NCI-H526 (cell line): ENCODE data around the gene RNGTT.
"Not testable (repeated sequence)": the region's sequence is repeated elsewhere in the genome, so short reads cannot be mapped to it uniquely, and the experiment has no call there.

ENCODE experiments used
- DNase-seq, 2 experiments: peaks; one replicate each; lab custom pipeline; 2025; lab: John Stamatoyannopoulos, UW

RNGTT gene

DNA sequence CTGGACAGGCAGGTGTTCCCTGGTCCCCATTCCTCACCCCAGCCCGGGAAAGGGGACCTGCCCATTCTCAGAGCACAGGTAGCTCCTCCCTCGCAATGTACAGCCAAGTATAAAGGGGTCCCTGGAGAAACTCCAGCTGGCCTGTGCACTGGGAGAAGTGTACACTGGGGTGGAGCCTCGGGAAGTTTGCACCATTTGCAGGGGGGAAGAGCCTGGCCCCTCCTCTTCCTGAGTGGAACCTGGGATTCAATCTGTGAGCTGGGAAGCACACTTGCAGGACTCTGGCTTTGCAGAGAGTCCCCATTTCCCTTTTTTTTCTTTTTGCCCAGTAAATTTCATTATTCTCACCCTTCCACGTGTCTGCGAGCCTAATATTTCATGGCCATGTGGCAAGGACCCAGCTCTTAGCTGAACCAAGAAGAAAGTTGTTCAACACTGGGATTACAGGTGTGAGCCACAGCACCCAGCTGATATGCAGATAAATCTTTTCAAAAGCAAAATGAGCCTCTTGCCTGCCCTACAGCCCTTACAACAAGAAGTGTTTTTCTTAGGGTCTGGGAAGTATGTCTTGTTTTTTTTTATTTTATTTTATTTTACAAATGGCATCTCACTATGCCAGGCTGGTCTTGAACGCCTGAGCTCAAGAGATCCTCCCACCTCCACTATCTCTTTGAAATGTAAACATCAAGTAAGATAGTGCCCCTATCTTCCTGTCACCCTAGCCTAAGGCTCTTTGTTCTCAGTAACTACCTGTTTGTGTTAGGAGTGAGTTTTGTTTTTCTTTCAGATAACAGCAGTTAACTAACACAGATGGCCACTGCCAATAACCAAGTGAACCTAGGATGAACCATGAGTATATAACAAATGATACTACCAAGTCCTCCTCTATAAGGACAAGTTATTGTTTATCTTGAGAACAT lies 9.3 kb upstream of the RNGTT start:
- no peak for DNase-seq

DNA sequence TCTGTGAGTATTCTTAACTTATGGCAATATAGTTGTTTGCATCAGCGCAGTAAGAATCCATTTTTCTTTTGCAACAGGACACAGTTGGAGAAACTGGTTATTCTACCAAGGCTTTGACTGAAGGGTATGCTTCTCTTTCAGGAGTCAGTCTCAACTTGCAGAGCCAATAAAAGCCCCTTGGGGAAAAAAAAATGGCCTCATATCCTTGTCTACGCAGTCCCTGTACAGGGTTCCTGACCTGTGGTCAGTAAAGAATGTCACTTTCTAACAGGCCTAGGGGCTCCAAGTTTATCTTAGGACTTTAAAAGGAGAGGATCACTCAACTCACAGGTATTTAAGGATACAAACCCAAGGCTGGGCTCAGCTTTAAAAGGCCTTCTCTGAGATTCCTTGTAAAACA lies 6.9 kb upstream of the RNGTT start:
- DNase-seq = no peak

DNA sequence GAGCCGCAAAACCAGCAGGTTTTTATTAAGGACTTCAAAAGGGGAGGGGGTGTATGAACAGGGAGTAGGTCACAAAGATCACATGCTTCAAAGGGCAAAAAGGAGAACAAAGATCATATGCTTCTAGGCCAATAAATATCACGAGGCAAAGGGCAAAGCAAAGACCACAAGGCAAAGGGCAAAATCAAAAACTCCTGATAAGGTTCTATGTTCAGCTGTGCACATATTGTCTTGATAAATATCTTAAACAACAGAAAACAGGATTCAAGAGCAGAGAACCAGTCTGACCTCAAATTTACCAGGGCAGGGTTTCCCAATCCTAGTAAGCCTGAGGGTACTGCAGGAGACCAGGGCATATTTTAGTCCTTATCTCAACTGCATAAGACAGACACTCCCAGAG lies 5.8 kb upstream of the RNGTT start:
- DNase-seq = not testable (repeated sequence)

DNA sequence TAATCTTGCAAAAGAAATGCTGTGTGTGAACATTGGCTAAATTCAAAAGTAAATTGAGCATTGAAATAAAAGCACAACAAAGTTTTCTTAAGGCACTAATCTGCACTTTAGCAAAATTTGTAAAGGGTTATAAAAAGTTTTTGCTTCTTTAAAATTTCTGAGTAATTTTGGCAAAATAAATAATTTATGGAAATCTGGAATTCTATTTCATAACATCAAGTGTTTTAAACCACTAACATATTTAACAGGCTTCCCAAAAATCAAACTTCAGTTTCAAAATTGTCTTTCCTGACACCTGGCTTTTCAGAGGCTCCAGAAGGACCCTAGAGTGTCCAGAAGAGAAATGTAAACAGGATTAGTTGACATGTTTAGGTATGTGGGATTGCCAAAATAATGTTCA lies 4.5 kb upstream of the RNGTT start:
- no peak for DNase-seq

DNA sequence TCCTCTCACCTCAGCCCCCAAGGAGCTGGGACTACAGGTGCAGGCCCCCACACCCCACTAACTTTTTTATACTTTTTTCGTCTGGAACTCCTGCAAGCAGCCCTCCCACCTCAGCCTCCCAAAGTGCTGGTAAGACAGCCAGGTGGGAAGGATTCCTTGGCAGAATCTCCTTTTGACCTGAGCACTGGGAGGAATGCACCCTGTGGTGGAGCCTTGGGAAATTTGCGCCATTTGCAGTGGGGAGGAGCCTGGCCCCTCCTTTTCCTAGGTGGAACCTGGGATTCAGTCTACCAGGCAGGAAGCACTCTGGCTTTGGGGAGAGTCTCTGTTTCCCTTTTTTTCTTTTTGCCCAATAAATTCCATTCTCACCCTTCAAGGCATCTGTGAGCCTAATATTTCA lies 2.3 kb upstream of the RNGTT start:
- no peak for DNase-seq

DNA sequence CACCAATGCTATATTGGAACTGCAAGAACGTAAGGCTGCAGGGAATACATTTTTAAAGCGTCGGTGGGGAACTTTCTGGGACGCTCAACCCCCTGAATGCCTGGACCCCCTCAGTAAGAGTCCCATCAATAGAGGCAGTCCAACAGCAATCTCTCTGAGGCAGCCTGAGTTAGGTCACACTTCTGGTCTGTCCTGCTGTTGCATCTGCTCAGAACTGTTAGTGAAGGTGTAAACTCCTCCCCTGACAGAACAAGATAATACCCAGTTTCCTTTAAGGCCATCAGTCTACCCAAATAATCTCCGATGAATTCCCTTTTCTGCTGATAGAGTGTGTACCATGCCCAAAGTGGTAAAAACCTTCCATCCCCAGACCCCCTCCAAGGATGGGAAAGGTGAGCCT lies 1.1 kb upstream of the RNGTT start:
- no peak for DNase-seq

DNA sequence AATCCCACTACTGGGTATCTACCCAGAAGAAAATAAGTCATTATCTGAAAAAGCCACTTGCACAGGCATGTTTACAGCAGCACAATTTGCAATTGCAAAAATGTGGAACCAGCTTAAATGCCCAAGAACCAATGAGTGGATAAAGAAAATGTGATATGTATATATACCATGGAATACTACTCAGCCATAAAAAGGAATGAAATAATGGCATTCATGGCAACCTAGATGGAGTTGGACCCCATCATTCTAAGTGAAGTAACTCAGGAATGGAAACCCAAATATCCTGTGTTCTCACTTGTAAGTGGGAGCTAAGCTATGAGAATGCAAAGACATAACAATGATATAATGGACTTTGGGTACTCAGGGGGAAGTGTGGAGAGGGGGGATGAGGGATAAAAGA lies 4.6 kb downstream of the RNGTT start:
- DNase-seq = no peak

DNA sequence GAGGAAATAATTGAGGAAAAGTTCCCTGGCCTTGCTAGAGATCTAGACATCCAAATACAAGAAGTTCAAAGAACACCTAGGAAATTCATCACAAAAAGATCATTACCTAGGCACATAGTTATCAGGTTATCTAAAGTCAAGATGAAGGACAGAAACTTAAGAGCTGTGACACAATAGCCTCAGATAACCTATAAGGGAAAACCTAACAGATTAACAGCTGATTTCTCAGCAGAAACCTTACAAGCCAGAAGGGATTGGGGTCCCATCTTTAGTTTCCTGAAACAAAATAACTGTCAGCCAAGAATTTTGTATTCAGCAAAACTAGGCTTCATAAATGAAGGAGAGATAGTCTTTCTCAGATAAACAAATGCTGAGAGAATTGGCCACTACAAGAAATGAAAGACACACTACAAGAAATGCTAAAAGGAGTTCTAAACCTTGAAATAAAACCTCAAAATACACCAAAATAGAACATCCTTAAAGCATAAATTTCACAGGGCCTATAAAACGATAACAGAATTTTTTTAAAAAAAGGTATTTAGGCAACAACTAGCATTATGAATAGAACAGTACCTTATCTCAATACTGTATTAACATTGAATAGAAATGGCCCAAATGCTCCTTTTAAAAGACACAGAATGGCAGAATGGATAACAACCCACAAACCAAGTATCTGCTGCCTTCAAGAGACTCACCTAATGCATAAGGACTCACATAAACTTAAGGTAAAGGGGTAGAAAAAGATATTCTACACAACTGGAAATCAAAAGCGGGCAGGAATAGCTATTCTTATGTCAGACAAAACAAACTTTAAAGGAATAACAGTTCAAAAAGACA lies 9.7 kb downstream of the RNGTT start:
- no peak for DNase-seq

DNA sequence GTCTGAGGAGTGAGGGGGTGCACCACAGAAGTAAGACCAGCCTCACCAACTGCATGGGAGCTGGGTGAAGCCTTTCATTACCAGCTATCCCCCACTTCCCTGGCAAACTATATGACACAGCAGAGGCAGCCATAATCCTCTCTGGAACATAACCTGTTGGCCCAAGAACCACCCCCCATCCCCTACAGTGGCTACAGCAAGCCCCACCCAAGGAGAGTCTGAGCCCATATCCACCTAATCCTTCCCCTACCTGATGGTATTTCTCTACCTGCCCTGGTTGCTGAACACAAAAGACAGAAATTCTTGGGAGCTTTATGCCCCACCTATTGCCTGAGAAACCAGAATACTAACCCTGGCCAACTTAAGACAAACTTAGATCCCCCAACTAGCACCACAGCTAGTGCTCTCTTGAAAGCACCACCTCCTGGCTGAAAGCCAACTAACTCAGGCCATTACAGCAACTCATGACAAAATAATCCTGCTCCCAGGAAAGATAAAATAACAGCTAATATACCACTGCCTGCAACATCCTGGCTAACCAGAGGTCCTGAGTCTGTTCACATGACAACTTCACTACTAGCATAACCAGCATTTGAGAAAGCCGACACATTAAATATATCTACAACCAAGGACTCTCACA lies 11.2 kb downstream of the RNGTT start:
- DNase-seq = no peak

DNA sequence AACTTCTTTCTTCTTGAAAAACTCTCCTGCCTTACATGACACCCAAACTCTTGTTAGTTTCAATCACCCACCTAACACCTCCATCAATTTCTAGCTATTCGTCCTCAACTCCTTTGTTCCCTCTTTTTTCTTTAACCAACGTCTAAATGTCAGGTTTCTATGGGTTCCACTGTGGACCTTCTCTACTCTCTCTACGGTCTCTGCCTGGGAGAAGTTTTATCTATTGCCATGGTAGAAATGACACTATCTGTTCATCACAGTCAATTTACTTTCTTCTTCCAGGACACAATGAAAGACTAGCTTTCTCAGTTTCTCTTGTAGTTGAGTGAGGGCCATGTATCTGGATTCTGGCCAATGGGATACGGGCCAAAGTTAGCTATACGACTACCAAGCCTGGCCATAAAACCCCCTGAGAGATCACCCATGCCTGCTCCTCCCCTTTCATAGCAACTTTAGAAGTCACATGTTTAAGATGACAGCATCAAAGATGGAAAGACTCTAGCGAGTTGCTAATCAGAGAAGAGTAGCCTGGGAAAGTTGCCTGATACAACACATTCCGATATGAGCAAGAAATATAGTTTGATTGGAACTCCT lies 17.9 kb downstream of the RNGTT start:
- no peak for DNase-seq

DNA sequence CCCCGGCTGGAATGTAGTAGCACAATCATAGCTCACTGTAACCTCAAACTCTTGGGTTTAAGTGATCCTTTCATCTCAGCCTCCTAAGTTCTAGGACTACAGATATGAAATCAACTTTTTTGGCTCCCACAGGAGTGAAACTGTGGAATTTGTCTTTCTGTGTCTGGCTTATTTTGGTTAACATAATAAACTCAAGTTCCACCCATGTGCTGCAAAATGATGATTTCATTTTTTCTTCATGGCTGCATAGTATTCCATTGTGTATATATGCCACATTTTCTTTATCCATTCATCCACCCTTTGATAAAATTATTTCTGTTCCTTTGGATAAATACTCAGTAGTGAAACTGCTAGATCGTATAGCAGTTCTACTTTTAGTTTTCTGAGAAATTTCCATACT lies 29.9 kb downstream of the RNGTT start:
- DNase-seq = no peak

DNA sequence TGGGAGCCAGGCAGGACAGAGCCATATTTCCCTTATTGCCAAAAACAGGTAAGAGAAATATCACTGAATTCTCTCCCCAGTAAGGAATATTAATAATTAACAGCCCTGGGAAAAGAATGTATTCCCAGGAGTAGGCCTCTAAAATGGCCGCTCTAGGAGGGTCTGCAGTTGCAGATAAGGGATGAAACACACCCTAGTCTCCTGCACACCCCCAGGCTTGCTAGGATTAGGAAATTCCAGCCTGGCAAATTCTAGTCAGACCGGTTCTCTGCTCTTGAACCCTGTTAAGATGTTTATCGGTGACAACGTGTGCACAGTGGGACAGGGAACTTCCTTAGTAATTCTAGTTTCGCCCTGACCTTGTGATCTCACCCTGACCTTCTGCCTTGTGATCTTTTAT lies 31.4 kb downstream of the RNGTT start:
- DNase-seq = not testable (repeated sequence)

DNA sequence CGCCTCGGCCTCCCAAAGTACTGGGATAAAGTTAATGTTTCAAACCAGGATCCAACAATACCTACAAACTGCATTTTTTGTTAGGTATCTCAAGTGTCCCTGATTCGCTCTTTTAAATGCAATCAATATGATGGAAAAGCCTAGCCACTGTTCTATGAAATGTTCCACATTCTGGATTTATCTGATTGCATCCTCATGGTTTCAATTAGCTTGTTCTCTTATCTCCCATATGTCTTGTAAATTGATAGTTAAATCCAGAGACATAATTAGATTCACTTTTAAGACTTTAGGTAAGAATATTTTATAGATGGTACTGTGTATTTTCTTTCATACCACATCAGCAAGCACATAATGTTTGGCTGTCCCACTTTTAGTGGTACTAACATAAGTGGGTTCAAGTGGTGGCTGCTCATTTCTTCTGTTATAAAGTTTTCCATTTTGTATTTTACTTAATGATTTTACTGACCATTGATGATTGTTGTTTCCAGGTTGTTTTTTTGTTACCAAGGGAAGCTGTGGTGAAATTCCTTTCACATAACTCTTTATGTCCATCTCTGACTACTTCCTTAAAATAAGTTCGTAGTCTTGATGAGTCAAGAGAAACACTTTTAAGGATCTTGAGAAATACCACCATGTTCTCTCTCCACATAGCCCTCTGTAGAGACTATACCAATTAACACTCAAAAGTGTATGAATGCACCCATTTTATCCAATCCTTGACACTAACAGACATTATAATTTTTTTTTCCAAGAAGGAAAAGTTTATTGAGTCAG lies 40.5 kb downstream of the RNGTT start:
- DNase-seq = no peak

DNA sequence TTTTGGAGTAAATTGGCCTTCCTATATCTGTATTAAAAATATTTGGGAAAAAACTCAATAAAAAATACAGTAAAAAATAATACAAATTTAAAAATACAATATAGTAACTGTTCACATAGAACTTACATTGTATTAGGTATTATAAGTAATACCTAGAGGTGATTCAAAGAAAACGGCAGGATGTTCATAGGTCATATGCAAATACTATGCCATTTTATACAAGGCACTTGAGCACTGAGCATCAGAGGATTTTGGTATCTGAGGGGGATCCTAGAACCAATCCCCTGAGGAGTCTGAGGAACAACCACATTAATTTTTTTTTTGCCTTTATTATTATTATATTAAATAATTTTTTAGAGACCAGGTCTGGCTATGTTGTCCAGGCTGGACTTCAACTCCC lies 41.7 kb downstream of the RNGTT start:
- no peak for DNase-seq

DNA sequence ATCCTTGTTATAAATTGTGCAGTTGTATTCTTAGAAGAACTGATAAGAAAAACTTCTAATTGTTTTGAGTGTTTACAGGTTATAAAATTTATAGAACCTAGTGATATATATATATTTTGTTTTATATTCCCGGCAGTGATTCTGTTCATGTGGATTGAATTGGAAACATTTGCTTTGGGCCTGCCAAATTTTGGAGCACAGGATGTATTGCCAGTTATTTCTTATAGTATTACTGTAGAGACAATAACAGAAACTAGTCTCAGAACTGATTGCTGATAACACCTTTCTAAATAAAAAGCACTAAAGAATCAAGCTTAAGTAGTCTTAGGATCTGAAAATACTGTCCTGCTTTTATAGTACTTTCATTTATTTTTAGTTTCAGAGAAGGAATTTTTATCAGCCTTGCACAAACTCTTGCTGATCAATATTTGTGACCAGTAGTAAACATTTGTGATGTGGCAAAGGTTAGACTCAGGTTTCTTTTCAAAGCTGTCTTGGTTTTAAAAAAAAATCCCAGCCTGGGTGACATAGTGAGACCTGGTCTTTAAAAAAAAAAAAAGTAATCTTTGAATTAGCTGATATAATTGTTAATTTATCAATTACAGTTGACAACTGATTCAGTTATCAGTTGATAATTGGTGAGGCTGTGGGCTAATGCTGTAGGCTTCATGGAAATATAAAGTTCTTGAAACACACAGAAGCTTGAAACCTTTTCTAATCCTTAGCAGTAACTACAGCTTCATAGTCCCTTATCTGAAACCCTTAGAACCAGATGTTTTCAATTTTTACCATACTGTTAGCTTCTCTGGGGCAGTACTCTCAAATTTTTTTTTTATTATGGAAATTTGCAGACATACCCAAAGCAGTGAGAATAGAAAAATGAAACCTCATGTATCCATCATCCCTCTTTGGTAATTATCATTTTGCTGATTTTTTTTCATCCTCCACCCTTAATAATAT lies 42.4 kb downstream of the RNGTT start:
- DNase-seq = no peak

DNA sequence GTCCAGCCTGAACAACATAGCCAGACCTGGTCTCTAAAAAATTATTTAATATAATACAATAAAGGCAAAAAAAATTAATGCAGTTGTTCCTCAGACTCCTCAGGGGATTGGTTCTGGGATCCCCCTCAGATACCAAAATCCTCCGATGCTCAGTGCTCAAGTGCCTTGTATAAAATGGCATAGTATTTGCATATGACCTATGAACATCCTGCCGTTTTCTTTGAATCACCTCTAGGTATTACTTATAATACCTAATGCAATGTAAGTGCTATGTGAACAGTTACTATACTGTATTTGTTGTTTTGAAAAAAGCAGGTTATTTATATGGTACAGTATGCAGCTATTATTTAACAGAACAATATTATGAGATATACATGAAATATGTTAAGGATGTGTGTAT lies 43.3 kb downstream of the RNGTT start:
- DNase-seq = peak in 1 of 2 experiments; percentile 26

DNA sequence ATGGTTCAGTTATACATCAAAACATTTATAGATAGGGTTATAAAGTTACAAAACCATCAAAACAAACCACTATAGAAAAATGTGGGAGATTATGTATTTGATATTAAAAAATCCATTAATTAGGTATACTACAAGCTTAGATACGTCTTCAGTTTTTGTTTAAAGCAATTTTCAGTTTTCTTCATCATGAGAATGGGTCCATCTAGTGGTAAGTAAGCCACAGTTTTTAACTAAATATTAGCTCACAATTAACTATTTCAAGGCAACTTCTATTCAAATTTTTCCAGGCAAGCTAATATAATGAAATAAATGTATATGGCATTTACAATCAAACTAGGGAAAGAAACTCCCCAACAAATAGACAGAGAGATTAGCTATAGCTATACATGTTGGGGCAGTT lies 44.4 kb downstream of the RNGTT start:
- DNase-seq = no peak

DNA sequence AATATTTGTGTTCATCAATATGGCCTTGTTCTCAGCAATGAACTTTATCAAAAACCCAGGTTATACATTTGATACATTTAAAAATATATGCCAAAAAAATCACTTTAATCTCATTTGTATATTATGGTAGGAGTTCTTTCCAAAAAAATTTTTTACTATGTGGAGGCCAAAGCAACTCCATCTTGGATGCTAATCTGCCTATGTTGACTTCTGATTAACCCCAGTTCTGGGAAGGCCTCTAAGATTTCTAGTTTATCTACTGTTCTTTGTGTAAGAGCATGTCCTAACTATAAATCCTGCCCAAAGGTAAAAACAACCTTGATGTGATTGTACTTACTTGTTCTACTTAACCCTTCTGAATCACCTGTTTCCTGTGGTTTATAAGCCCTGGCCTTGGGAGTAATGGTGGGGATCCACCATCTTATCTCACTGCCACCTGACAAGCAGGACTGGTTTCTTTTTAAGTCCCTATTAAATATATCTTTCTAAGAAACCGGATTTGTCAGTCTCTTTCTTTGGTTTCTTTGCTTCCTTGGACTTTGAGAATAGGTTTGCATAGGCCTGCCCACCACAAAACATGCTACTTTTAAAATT lies 46.7 kb downstream of the RNGTT start:
- DNase-seq = no peak

DNA sequence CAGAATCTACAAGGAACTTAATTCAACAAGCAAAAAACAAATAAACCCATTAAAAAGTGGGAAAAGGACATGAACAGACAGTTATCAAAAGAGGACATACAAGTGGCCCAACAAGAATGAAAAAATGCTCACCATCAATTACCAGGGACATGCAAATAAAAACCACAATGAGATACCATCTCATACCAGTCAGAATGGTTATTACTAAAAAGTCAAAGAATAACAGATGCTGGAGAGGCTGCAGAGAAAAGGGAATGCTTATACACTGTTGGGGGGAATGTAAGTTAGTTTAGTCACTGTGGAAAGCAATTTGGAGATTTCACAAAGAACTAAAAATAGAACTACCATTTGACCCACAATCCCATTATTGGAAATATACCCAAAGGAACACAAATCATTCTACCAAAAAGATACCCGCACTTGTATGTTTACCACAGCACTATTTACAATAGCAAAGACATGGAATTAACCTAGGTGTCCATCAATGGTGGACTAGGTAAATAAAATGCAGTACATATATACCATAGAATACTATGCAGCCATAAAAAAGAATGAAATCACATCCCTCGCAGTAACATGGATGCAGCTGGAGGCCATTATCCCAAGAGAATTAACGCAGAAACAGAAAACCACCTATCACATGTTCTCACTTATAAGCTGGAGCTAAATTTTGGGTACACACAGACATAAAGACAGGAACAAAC lies 48.4 kb downstream of the RNGTT start:
- DNase-seq = peak; percentile 7 to 48
